Measurements from ENCODE around the gene LUC7L2.
"Not testable (repeated sequence)": the region's sequence is repeated elsewhere in the genome, so short reads cannot be mapped to it uniquely, and the experiment has no call there.

The LUC7L2 gene, protein sequence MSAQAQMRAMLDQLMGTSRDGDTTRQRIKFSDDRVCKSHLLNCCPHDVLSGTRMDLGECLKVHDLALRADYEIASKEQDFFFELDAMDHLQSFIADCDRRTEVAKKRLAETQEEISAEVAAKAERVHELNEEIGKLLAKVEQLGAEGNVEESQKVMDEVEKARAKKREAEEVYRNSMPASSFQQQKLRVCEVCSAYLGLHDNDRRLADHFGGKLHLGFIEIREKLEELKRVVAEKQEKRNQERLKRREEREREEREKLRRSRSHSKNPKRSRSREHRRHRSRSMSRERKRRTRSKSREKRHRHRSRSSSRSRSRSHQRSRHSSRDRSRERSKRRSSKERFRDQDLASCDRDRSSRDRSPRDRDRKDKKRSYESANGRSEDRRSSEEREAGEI

DNA sequence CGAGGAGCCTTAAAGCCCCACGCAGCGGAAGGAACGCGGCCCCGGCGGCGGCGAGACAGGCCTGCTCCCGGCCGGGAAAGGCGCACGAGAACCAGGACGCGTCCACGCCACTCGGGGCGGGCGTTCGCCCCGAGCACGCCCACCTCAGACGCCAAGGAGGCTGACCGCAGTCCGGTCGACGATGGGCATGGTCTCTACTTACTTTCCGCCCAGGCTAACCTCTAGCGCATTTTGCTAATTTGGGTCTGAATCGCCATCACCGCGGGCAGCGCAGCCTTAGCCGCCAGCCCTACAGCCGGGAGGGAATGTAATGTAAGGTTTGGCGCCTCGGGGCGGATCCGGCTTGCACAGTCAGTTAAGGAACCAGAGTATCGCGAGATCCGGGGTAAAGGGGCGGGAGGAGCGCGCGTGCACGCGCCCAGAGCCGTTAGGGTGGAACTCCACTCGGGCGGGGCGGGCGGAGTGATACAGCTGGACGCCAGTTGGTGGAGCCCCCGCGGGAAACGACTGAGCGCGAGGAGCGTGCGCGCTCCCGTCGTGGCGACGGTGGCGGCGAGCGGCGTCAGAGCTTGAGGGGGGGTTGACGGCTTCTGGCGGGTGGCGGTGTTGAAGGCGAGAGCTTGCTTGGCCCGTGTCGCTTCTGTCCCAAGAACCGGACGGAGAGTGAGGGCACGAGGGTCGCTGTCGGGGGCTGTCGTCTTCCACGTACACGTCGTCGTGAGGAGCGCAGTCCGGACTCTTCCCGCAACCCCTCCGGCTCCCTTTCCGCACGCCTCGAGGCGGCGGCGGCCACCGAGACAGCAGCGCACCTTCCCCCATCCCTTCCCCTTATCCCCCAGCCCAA, at the start of gene LUC7L2:
LUC7L2 (plus strand) TSS at position 529 of the 844 bp plus-strand sequence. CDS start 368 bp downstream, outside the sequence.
- DNase-seq (ENCODE audit: low read depth in 3 of 3) = peak; percentile 99

DNA sequence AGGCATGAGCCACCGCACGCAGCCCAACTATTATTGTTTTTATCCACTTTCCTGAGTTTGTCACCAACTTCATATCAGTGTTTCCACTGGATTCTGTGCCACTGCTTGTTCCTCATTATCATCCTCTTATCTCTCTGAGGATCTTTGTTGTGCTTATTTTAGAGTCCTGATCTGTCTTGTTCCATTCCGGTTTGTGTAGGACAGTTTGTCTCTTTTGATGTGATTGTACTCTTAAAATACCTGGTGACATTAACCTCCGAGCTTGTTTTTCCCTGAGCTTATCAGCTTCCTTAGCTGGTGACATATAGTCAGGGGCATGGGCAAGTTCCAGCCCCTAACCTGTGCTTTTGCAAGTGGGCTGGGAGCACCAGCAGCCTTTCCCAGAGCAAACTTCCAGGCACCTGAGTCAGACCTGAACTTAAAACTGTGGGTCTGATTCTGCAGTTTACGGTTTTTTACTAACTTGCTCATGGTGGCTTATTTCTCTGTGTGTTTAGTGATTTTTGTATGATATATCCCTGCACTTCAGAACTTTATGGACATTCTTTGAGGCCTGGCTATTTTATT, 41.7 kb upstream of the LUC7L2 start:
- no peak for DNase-seq (ENCODE audit: low read depth in 3 of 3)

DNA sequence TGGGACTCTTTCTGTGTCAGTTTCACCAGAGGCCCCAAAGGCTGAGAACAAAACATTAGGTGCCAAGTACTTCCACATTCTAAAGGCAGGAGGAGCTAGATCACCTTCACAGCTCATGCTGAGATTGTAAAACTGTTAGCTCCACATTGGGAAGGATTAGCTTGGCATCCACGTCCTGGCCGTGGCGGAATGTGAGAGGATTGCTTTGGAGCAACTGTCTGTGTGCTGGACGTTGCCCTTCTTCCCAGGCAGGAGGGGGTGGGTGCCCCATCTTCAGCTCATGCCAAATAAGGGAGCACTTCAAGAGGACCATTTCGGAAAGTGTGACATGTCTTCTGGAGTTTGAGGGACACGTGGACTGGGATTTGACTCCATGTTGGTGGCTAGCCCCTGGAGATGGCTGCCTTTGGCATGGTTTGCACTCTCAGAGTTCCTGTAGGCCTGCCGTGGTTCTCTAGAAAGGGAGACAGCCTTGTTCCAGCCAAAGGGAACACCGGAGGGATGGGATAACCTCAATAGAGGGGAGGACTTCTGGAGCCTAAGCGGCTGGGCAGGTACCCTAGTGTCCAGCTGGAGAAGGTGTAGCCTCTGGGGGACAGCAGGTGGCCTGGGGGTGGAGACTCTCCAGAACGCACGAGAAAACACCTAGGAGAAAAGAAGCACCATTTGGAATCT, 38.5 kb upstream of the LUC7L2 start:
- no peak for DNase-seq (ENCODE audit: low read depth in 3 of 3)

DNA sequence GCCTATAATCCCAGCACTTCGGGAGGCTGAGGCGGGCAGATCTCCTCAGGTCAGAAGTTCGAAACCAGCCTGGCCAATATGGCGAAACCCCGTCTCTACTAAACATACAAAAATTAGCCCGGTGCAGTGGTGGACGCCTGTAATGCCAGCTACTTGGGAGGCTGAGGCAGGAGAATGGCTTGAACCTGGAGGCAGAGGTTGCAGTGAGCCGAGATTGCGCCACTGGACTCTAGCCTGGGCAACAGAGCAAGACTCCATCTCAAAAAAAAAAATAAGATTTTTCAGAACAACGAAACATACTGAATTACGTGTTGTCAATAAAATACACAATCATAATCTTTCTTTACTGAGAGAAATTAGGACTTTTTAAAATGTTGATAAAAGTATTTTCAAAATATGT, 35.0 kb upstream of the LUC7L2 start:
- not testable (repeated sequence) for DNase-seq (ENCODE audit: low read depth in 3 of 3)

DNA sequence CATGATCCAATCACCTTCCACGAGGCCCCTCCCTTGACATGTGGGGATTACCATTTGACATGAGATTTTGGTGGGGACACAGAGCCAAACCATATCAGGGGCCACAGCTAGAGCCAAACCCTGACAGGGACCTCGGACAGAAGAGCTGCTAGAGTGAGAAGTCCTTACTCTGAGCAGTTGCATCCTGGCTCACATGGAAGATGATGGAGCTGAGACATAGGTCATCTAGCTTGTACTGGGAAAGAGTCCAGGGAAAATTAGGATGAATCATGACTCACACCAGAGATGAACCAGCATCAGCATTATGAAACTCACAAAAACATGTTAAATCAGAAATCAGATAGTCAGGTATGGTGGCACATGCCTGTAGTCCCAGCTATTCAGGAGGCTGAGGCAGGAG, 31.3 kb upstream of the LUC7L2 start:
- DNase-seq (ENCODE audit: low read depth in 3 of 3) = no peak

DNA sequence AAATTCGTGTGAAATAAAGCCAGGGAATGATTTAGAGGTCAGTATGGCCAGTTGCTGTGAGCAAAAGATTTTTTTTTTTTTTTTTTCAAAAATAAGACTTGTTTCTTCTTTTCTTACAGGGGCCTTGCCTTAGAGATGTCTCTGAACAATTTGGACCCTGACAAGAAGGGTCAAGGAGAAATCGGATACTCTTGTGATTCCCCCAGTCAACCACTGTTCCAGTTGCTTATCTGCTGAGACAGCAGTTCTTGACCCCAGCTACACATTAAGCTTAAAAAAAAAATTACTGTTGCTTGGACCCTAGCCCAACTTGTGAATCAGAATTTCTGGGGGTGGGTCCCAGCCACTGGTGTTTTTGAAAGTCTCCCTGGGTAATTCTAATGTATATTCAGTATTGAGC, 30.6 kb upstream of the LUC7L2 start:
- DNase-seq (ENCODE audit: low read depth in 3 of 3) = no peak

DNA sequence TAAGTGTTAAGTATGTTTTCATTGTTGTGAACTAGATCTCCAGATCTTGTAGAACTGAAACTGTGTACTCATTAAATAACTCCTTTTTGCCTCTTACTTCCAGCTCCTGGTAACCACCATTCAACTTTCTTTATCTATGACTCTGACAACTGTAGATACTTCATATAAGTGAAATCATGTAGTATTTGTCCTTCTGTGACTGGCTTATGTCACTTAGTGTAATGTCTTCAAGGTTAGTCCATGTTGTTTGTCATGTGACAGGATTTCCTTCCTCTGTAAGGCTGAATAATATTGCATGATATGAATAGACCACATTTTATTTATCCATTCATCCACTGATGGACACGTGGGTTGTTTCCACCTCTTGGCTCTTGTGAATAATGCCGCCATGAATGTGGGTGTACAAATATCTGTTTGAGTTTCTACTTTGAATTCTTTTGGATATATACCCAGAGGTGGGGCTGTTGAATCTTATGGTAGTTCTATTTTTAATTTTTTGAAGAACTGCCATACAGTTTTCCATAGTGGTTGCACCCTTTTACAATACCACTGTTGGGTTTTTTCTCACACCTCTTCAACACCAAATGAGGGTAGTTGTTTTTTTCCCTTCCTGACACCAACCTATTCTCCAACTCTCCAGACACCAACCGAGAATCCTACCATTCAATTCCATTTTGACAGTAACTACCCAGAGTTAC, 29.2 kb upstream of the LUC7L2 start:
- DNase-seq (ENCODE audit: low read depth in 3 of 3) = no peak

DNA sequence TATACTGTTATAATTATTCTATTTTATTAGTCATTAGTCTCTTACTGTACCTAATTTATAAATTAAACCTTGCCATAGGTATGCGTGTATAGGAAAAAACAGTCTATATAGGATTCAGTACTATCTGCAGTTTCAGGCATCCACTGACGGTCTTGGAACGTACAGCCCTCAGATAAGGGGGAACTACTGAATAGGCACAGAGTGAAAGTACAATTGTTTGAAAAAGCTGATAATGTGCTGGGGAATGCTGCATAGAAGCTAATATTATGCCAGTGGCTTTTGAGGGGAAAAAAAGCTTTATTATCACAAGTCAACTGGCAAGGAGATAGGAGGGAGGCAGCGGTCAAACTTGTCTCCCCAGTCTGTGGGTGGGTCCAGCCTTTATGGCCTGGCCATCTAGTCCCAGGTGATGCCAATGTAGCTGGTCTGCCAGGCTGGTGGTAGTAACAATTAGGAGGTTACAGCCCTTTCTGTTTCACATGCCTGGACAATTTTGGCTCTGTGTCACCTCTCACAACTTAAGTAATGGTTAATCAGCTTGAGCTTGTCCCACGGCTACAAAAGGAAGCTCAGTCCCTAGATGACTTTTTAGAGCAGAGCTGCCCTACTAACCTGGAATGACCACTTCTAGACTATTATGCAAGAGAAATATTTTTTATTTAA, 26.9 kb upstream of the LUC7L2 start:
- no peak for DNase-seq (ENCODE audit: low read depth in 3 of 3)

DNA sequence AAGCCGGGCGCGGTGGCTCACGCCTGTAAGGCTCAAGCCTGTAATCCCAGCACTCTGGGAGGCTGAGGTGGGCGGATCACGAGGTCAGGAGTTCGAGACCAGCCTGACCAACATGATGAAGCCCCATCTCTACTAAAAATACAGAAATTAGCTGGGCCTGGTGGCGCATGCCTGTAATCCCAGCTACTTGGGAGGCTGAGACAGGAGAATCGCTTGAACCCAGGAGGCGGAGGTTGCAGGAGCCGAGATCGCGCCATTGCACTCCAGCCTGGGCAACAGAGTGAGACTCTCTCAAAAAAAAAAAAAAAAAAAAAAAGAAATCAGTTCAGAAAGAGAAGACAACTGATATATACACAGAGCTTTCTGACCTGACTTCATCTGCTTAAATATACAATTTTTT, 26.3 kb upstream of the LUC7L2 start:
- DNase-seq (ENCODE audit: low read depth in 3 of 3) = not testable (repeated sequence)

DNA sequence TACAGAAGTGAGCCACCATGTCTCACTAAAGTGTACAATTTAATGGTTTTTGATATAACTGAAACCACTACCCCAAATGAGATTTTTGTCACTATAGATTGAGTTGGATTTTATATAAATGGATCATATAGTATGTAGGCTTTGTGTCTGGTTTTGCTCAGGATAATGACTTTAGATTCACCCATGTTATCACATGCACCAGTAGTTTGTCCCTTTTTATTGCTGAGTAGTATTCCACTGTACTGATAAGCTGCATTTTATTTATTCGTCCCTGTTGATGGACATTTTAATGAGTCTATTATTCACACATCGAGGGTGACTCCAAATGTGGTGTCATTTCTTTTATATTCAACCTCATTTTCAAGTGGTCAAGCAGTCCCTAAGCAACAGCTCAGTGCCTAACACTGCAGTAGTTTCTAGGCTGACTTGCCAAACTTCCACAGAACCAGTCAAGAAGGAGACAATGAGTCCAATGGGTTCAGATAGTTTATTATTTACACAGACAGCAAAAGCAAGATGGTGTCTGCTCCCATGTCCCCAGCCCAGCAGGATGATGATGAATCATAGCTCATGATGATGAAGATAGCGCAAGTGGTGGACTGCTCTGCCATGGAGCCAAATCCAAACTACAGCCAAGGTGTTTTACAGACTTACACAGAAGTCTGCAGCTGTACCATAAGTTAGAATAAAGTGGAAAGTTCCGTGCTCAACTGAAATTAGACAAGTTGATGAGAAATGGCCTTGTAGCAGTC, 25.1 kb upstream of the LUC7L2 start:
- no peak for DNase-seq (ENCODE audit: low read depth in 3 of 3)

DNA sequence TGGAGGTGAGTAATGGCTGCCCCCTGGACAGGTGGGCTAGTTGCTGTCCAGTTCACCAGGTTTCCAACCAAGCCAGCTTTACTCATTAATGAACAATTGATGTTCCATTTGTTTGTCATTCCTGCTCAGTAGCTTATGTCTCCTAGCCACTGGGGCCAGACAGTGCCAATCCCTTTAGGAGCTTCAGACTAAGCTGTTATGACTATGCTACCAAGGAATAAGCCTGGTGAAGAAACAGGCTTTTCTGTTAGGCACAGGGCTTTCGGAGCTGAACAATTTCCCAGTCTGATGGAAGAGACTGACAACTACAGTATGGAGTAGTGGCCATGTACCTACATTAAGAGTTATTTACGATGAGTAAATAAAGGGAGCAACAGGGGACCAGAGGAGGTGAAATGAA, 20.7 kb upstream of the LUC7L2 start:
- no peak for DNase-seq (ENCODE audit: low read depth in 3 of 3)

DNA sequence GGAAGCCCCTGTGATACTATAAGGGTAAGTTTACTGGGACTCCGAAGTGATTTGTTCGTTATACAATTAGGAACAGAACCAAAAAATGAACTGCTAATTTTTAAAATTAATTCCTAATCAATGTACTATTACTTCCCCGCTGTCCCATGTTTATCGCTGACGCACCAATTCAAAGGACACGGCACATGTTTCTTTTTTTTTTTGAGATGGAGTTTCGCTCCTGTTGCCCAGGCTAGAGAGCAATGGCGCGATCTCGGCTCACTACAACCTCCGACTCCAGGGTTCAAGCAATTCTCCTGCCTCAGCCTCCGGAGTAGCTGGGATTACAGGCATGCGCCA, 20.0 kb upstream of the LUC7L2 start:
- no peak for DNase-seq (ENCODE audit: low read depth in 3 of 3)

DNA sequence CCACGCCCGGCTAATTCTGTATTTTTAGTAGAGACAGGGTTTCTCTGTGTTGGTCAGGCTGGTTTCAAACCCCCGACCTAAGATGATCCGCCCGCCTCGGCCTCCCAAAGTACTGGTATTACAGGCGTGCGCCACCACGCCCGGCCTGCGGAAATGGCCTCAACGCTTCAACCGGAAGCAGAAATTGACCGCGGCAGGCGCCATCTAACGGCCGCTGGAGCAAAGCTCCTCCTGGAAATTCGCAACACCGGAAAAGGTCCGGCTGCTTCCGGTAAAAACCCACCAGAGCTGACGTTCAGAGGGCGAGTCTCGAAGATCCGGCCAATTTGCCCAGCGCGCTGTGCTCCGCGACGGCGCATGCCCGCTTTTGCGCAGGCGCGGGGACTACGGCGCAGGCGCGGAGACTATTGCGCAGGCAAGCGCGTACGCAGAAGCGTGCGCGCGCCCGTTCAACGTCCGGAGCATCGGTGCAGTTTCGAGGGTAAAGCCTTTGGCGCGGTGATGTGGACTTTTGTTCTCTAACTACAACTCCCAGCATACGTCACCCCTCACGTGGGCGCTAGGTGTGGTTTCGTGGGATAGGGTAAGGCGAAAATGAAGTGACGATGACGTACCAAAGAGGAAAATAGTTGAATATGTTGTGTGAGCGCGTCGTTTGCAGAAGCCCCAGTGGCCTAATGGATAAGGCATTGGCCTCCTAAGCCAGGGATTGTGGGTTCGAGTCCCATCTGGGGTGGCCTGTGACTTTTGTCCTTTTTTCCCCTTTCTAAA, 19.5 kb upstream of the LUC7L2 start:
- peak; percentile 94 to 99 (median 97) for DNase-seq (ENCODE audit: low read depth in 3 of 3)

DNA sequence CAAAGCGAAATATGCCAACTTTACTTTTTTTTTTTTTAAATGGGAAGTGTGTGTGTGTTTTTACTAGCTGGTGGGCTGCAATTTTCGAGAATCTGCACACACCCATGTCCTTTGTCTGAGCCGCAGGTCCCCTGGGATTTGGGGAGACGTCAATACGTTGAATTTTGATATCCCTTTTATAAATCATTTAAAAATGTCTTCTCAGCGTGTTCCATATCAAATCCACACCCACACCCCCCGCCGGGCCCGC, 19.0 kb upstream of the LUC7L2 start:
- DNase-seq (ENCODE audit: low read depth in 3 of 3) = peak in 1 of 3 donors; percentile 47

DNA sequence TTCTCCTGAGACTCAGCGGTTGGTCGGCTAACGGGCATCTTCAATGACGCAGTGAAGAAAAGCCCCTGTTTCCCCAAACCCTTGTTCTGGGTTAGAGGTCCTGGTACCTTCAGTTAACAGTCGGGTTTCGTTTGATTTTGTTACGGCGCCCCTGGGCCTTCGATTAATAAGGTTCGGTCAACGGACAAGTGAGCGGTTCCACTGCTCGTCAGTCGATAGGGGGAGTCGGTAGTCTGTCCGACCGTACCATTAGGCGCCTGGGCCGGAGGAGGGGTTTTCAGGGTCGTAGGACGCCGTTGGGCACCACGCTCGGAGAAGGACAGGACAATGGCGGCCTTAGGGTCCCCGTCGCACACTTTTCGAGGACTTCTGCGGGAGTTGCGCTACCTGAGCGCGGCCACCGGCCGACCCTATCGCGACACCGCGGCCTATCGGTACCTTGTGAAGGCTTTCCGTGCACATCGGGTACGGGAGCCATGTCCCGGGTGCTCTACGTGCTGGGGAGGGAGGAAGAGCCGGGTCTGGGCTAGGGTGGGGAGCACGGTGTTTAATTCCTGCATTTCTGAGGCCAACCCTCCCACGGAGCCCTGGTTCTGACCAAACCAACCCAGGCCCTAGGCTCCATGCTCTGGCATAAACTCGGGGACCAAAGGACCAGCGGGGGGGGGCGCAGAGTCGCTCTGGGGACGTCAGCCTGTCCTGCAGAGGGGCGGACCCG, 18.5 kb upstream of the LUC7L2 start, which contains the start of gene FMC1:
FMC1 (plus strand) TSS at position 280 of the 718 bp plus-strand sequence; CDS start at position 328, 48 bp downstream.
- DNase-seq (ENCODE audit: low read depth in 3 of 3) = peak; percentile 76 to 85 (median 78)

DNA sequence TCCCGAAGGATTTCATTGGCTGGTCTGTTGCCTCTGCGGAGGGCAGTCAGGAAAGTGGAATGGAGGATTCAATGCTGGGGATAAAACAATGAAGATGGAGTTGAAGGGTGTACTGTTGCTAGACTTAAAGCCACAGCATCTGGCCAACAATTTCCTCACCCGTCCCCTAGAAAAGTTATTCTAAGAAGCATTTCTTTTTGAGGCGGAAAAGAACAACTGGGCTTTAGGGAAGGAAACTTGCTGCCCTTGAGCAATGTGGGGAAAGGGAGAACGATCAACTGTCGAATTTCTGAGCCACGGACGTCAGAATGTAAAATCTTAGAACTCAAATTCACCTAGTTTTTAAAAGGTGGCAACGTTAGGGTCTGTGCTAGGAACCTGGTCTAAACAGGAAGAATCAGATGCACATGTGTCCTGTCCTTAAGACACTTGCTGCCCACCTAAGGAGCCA, 17.9 kb upstream of the LUC7L2 start:
- no peak for DNase-seq (ENCODE audit: low read depth in 3 of 3)

DNA sequence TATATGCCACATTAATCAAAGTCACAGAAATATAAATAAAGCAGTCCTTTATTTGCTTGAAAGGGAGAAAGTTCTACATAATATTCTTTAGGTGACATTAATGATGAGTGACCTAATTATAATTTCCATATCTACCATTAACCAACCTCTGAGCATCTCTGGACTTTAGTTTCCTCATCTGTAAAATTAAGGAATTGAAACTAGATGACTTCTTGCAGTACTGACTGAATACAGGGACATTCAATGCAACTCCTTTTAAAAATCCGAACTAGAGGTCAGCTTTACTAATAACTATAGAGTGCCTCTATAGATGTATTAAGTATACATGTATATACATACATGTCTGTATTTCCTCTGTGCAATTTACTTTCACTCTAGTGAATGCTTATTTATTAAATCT, 14.7 kb upstream of the LUC7L2 start:
- DNase-seq (ENCODE audit: low read depth in 3 of 3) = no peak

DNA sequence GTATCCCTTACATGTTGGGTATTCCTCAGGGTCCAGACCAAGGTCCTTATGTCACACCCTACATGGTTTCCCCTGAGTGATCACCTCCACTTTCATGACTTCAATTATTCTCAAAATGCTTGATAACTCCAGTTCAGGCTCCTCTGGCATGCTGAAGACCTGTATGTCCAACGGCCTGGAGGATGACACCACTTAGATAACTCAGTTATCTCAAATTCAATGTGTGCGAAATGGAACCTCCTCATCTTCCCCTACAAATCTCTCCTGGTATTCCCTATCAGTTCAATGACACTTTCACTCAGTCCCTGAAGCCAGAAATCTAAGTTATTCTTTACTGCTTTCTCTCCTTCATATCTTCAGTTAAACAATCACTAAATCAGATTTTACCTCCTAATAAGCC, 8.7 kb upstream of the LUC7L2 start:
- DNase-seq (ENCODE audit: low read depth in 3 of 3) = no peak

DNA sequence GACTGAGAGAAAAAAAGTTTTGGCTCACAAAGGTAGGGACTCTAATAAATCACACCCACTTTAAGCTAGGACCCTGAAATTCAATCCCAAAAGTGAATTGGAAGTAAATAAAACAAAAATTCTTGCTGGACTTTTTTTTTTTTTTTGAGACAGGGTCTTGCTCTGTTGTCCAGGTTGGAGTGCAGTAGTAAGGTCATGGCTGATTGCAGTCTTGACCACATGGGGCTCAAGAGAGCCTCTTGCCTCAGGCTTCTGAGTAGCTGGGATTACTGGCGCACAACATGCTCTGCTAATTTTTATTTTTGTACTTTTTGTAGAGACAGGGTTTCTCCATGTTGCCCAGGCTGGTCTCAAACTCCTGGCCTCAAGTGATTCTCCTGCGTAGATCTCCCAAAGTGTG, 5.0 kb upstream of the LUC7L2 start:
- no peak for DNase-seq (ENCODE audit: low read depth in 3 of 3)
